ENCODE measurements around the gene UBL7. TPM values are rescaled to one million over a fixed set of nuclear protein-coding genes. Genes with fewer than 3 reads are reported as not detected.

UBL7 gene
- total RNA-seq, 1 experiment from 2014 or later = 65.3 TPM

GRCh38 chr15:74399511-74400312 is 61.2 kb downstream of the UBL7 start:
- Histone ChIP-seq H3K27ac (ENCODE audit: low read depth, low read length) (peak overlapping the region; percentile 40), H3K4me1 (ENCODE audit: control insufficient read depth in 1 of 2, insufficient read depth in 2 of 2, low read length in 2 of 2) (peaks cover 64 to 86% of the 10 kb centered on the region in 2 experiments), H2AFZ (ENCODE audit: low read depth, low read length, poor library complexity, severe bottlenecking) (no peak overlapping the region), H4K20me1 (ENCODE audit: insufficient read depth) (no peaks in the 10 kb centered on the region), H3K9ac (ENCODE audit: low read length) (peak overlapping the region; percentile 61), H3K9me3 (ENCODE audit: control insufficient read depth in 1 of 2, insufficient read depth in 1 of 2, low read depth in 1 of 2, low read length in 2 of 2) (no peaks in the 10 kb centered on the region), H3K4me3 (replicated peaks in 1 of 2; ENCODE audit: low read depth in 1 of 2, low read length in 2 of 2) (0 out of 4 replicates have a peak overlapping the region, but pooled peaks of 1 of the 2 experiments have one; percentile 6), H3K4me2 (ENCODE audit: low read length) (peak overlapping the region; percentile 79), H3K9me2 (ENCODE audit: insufficient read depth) (no peaks in the 10 kb centered on the region), H3K79me2 (ENCODE audit: insufficient read depth, low read length) (no peaks in the 10 kb centered on the region), H3K27me3 (ENCODE audit: insufficient read depth, low read length) (no peaks in the 10 kb centered on the region), H3K36me3 (ENCODE audit: control insufficient read depth in 1 of 2, insufficient read depth in 2 of 2, low read length in 2 of 2) (no peaks in the 10 kb centered on the region)
- DNase-seq (ENCODE audit: low read depth, low spot score) (no peak), ATAC-seq (no peak)
- BruUV-seq (replicated peaks) = no TSS peak
- ChIA-PET RAD21 (ENCODE audit: low non-redundant PET in 1 of 2, low total read pairs in 2 of 2, uncharacterized antibody in 2 of 2, unreplicated experiment in 2 of 2) (interaction anchor here in 1 of 2 experiments (0.7 kb wide), 1 partner anchor 40 kb away, joined by 3 read pairs; no protein-coding TSS in a partner anchor), CTCF (interaction anchor here (1.1 kb wide), 1 partner anchor 17 kb away, joined by 3 read pairs; no protein-coding TSS in a partner anchor), POLR2A (interaction anchor here (1.0 kb wide), 1 partner anchor 32 kb away, joined by 3 read pairs; no protein-coding TSS in a partner anchor)
- intact Hi-C loops (cut with micrococcal nuclease) = no loop called here
- TF ChIP-seq TCF7L2 (IDR thresholded peaks at IDR 0.05; ENCODE audit: borderline replicate concordance, extremely low read depth, insufficient read depth, insufficient read length) = no peak
- no peak for TF ChIP-seq CBX3 (IDR thresholded peaks at IDR 0.05; ENCODE audit: low read depth)
- no peak for TF ChIP-seq JUND (IDR thresholded peaks at IDR 0.05)
- no peak for TF ChIP-seq FOSL1 (IDR thresholded peaks at IDR 0.05; ENCODE audit: low read depth)
- no peak for TF ChIP-seq ATF3 (IDR thresholded peaks at IDR 0.05)

- DNase-seq (ENCODE audit: low read depth, low spot score) (no peak), ATAC-seq (no peak)
- Histone ChIP-seq H3K27ac (ENCODE audit: low read depth, low read length) (no peak overlapping the region), H4K20me1 (ENCODE audit: insufficient read depth) (no peaks in the 10 kb centered on the region), H3K4me2 (ENCODE audit: low read length) (peak overlapping the region; percentile 79), H3K79me2 (ENCODE audit: insufficient read depth, low read length) (no peaks in the 10 kb centered on the region), H3K36me3 (ENCODE audit: control insufficient read depth in 1 of 2, insufficient read depth in 2 of 2, low read length in 2 of 2) (no peaks in the 10 kb centered on the region), H3K9me2 (ENCODE audit: insufficient read depth) (no peaks in the 10 kb centered on the region), H3K4me3 (replicated peaks in 1 of 2; ENCODE audit: low read depth in 1 of 2, low read length in 2 of 2) (no peak overlapping the region), H3K4me1 (ENCODE audit: control insufficient read depth in 1 of 2, insufficient read depth in 2 of 2, low read length in 2 of 2) (peaks cover 69 to 92% of the 10 kb centered on the region in 2 experiments), H3K27me3 (ENCODE audit: insufficient read depth, low read length) (no peaks in the 10 kb centered on the region), H3K9me3 (ENCODE audit: control insufficient read depth in 1 of 2, insufficient read depth in 1 of 2, low read depth in 1 of 2, low read length in 2 of 2) (no peaks in the 10 kb centered on the region), H2AFZ (ENCODE audit: low read depth, low read length, poor library complexity, severe bottlenecking) (no peak overlapping the region), H3K9ac (ENCODE audit: low read length) (no peak overlapping the region)
- intact Hi-C loops (cut with micrococcal nuclease) = no loop called here
- BruUV-seq (replicated peaks) = no TSS peak
- ChIA-PET CTCF (no interaction called here), RAD21 (ENCODE audit: low non-redundant PET in 1 of 2, low total read pairs in 2 of 2, uncharacterized antibody in 2 of 2, unreplicated experiment in 2 of 2) (no interaction called here), POLR2A (no interaction called here)
- TF ChIP-seq SRF (IDR thresholded peaks at IDR 0.05; ENCODE audit: low read depth) = no peak
- no peak for TF ChIP-seq EGR1 (IDR thresholded peaks at IDR 0.05; ENCODE audit: low read depth)
- no peak for TF ChIP-seq JUND (IDR thresholded peaks at IDR 0.05)
- TF ChIP-seq YY1 (IDR thresholded peaks at IDR 0.05; ENCODE audit: extremely low read depth, insufficient replicate concordance, low read depth, low read length) = no peak
- no peak for TF ChIP-seq TCF7L2 (IDR thresholded peaks at IDR 0.05; ENCODE audit: borderline replicate concordance, extremely low read depth, insufficient read depth, insufficient read length)
- TF ChIP-seq ELF1 (IDR thresholded peaks at IDR 0.05; ENCODE audit: borderline replicate concordance, low read depth) = no peak
- no peak for TF ChIP-seq CTCF (IDR thresholded peaks at IDR 0.05 in 2 of 3, conservative IDR thresholded peaks at IDR 0.05 in 1 of 3; ENCODE audit: borderline replicate concordance in 1 of 3, insufficient read depth in 1 of 3, low read depth in 2 of 3, low read length in 2 of 3)
- TF ChIP-seq EZH2 (IDR thresholded peaks at IDR 0.05) = no peak
- no peak for TF ChIP-seq REST (IDR thresholded peaks at IDR 0.05; ENCODE audit: low read depth)
- TF ChIP-seq MAX (IDR thresholded peaks at IDR 0.05) = no peak
Observed at GRCh38 chr15:74399100-74399499, 61.9 kb downstream of the UBL7 start.
